ENCODE data around the gene HCFC1.

HCFC1 gene

GRCh38 chrX:153926552-153926857, 45.1 kb downstream of the HCFC1 start:
- peak in 1 of 56 donors; percentile 2 for DNase-seq

GRCh38 chrX:153925739-153926551, 45.7 kb downstream of the HCFC1 start, which contains the start of gene ARHGAP4:
Gene ARHGAP4 (minus strand): TSS chrX:153926264. CDS start chrX:153926202, 62 bp downstream.
- no peak for DNase-seq

GRCh38 chrX:153925387-153925738, 46.3 kb downstream of the HCFC1 start:
- no peak for DNase-seq

GRCh38 chrX:153924149-153924861, 47.3 kb downstream of the HCFC1 start:
- peak in 15 of 56 donors; percentile 3 to 65 (median 25) for DNase-seq

- DNase-seq, result peak in 37 of 56 donors; percentile 0 to 76 (median 28)
Observed at GRCh38 chrX:153922932-153923857, 48.4 kb downstream of the HCFC1 start.

GRCh38 chrX:153921511-153922446, 49.8 kb downstream of the HCFC1 start:
- no peak for DNase-seq

- no peak for DNase-seq
Observed at GRCh38 chrX:153921070-153921469, 50.5 kb downstream of the HCFC1 start.

- DNase-seq, result no peak
Observed at GRCh38 chrX:153920546-153920945, 51.1 kb downstream of the HCFC1 start.

GRCh38 chrX:153919281-153919680, 52.3 kb downstream of the HCFC1 start:
- DNase-seq, result no peak

GRCh38 chrX:153917869-153918268, 53.7 kb downstream of the HCFC1 start:
- no peak for DNase-seq

GRCh38 chrX:153913701-153914100, 57.9 kb downstream of the HCFC1 start:
- DNase-seq, result no peak

- DNase-seq, result no peak
Observed at GRCh38 chrX:153913211-153913610, 58.4 kb downstream of the HCFC1 start.

- no peak for DNase-seq
Observed at GRCh38 chrX:153911798-153912197, 59.8 kb downstream of the HCFC1 start.

- DNase-seq, result no peak
Observed at GRCh38 chrX:153910446-153910845, 61.2 kb downstream of the HCFC1 start.

GRCh38 chrX:153909980-153910360, 61.6 kb downstream of the HCFC1 start:
- DNase-seq, result no peak

GRCh38 chrX:153909024-153909979, 62.3 kb downstream of the HCFC1 start:
- no peak for DNase-seq

GRCh38 chrX:153908219-153908860, 63.3 kb downstream of the HCFC1 start:
- DNase-seq, result no peak

GRCh38 chrX:153907456-153907855, 64.2 kb downstream of the HCFC1 start:
- no peak for DNase-seq

Data from nucleus accumbens (tissue), 56 donors.